Tongue (tissue), 2 donors: ENCODE data around the gene ITGBL1. TPM values are rescaled to one million over a fixed set of nuclear protein-coding genes. Genes with fewer than 3 reads are reported as not detected.
A peak's percentile ranks its signal among the peaks of the same experiment; 100 is the strongest.

Experiments
- DNase-seq: peaks from one replicate; pipeline ENCODE4 v3.0.0-alpha.2; 2015
- total RNA-seq: library from RNA; depleted of rRNA; stranded (reverse); fragments of >200 nt; gene quantifications from one replicate; pipeline ENCODE4 v1.2.3, GENCODE V29; 2014

The ITGBL1 gene
- total RNA-seq, 1 donor from 2014 or later: 4.3 TPM

DNA sequence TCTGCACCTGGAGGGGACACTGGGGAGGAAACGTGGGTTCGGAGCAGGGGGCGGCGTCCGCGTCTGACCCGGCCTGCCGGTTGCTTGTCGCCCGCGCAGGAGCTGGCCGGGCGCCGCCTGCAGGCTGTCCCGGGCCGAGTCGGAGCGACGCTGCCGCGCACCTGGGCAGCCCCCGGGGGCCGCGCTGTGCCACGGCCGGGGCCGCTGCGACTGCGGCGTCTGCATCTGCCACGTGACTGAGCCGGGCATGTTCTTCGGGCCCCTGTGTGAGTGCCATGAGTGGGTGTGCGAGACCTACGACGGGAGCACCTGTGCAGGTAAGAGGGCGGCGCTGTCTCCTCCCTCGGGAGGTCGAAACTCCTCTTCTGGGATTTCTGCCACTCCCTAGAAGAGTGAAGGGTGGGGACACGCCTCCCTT is 1.3 kb downstream of the ITGBL1 start:
- no peak for DNase-seq

DNA sequence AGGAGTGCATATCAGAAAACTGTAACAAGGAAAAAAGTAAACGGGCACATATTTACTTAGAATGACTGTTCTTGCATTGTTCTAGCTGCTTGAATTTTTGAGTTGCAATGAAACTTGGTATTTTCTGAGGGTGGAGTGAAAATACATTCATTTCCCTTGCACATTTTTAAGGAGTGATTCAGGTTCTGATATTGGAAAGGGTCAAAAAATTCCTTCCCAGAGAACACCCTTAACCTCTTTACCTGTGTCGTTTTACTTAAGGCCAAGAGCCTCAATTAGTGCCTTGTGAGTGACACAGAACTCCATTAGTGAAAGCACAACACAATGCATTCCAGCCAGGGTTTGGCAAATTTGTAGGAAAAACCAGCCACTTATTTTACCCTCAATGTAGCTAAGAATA is 2.3 kb downstream of the ITGBL1 start:
- DNase-seq: no peak

DNA sequence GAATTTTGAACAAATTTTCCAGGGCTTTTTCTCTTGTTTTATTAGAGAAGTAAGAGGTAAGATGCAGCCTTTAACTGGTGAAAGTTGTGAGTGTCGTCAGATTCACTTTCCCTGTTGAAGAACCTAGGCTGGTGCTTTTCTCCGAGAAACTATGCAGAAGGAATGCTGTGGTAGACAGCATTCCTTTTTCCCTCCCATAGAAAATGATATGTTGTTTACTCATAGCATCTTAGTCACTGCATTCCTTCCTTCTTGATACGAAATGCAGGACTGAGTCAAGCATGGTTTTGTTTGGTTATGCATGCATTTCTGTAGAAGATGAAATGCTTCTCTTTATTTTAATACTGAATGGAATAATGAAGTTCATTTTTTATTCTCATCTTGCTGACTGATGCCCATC is 3.4 kb downstream of the ITGBL1 start:
- no peak for DNase-seq

DNA sequence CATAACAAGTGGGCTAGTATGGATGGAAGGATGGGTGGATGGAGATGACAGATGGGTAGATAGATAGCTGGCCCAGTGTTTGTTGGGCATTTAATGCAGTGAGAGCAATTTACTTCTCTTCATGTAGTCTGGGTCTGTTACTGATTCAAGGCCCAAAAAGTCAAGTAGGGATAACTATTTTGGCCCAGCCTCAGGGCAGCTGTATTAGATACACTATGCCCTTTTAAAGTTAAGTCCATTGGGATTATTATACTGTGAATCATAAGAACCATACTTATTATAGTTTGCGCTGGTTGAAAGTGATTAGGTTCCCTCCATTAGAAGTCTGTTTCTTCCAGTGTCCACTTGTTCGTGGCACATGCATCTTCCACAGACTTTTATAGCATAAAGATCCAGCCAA is 4.7 kb downstream of the ITGBL1 start:
- DNase-seq: no peak

DNA sequence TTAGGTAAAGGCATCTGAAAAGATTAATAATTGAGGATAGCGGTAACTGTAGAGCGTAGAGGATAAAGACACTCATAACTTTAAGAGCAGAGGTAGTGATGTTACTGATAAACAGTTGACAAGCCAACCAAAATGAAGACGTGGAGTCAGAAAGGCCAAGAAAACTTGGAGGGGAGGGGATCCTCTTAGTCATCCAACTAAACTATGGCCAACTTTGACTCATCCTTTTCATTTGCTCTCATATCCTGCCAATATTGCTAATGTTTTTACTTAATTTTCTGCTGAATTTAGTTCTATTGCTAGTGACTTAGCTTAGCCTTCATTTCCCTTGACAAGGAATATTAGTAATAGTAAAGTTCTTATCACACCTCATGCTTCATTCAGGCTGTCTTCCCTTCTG is 13.4 kb downstream of the ITGBL1 start:
- no peak for DNase-seq

DNA sequence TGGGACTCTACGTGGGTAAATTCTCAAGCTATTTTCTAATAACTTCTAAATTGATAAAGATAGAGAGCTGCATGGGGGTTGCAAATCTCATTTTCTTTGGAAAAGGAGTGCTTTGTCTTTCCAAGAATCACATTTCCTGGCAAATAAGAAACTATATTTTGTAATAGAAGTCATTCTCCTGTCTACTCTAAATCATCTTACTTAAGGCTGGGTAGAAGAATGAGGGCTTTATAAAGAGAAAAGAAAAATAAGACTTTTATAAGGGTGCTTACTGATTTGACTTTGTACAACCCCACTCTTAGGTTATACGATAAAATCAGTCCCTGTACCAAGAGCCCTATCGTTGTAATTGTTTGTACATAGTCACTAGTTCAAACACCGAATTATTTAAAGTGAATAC is 14.9 kb downstream of the ITGBL1 start:
- DNase-seq: no peak

DNA sequence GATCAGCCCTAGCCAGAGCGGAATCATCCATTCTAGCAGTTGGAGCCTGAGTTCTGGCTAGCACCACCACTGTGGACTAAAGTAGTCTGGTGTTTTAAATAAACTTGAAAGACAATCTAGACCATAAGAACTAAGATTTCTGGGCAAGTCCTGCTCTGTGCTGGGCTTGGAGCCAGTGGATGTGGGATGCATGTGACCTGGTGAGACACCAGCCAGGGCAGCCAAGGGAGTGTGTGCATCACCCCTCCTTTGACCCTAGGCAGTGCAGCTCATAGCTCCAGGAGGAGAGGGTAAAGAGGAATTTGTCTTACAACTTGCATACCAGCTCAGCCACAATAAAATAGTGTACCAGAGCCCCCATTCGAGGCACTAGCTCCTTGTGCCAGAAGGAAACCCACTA is 21.0 kb downstream of the ITGBL1 start:
- no peak for DNase-seq

DNA sequence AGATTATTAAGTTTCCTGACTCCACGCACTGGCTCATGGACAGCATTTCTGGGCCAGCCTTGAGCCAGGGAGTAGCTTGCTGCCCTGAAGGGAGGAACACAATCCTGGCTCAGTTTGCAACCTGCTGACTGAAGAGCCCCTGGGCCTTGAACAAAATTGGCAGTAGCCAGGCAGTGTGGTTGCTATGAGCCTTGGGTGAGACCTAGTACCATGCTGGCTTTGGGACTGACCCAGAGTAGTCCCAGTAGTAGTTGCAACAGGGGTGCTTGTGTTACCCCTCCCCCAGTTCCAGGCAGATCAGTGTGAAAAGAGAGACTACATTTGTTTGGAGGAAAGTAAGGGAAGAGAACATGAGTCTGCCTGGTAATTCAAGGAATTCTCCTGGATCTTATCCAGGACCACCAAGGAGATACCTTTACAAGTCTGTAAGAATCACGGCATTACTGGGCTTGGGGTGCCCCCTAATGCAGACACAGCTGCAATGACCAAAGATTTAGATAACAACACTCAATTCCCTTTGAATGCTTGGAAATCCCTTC is 22.0 kb downstream of the ITGBL1 start:
- DNase-seq: peak; percentile 35

DNA sequence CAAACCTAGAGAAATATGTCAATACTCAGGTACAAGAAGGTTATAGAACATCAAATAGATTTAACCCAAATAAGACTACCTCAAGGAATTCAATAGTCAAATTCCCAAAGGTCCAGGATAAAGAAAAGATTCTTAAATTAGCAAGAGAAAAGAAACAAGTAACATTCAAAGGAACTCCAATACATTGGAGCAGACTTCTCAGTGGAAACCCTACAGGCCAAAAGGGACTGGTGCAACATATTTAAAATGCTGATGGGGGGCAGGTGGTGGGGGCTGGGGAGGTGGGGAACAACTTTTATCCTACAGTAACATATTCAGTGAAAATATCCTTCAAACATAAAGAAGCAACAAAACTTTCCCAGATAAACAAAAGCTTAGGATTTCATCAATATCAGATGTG is 23.1 kb downstream of the ITGBL1 start:
- no peak for DNase-seq

DNA sequence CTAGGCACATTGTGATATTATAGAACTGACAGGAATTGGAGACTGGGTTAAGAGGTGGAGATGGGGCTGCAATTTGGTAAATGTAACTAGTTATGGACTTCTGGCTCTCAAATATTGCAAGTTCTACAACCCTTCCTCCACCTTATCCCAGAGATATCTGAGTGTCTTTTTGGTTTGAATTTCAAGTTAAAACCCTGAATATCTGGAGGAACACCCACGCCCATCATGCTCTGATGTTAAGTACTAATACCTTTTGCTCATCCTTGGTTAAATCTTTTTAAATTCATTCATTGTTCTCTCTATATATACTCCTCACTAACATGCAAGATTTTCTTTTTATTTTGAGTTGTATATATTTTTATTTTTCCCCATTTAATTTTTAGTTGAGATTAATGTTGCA is 28.9 kb downstream of the ITGBL1 start:
- no peak for DNase-seq

DNA sequence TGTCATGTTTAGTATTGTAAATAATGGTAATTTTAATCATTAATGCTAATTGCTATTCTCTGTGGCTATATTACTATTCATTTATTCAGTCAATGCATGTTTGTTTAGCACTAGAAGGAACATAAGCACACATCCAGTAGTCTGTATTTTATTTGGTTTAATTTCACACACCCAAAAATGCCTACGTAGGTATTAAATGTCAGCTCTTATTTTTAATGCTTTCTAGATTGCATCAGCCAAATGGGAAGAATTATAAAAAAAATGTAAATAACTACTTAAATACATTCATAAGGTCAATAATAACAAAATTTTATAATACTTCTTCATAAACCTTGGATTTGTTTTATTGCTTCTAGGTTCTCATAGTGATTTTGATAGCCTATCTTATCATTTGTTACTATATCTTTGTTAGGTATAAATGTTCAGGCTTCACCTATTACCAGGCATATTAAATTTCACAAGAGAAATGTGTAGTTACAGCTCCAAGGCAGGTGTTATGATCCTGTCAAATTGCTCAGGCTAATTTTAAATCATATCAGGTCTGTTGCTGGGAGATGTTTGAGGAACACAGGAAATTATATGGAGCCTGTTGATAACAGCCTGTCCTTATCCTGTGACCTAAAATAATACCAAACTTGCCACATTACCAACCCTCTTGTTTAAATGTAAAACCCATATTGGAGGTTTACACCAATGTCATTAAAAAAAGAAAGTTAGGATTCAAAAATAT is 34.4 kb downstream of the ITGBL1 start:
- no peak for DNase-seq

DNA sequence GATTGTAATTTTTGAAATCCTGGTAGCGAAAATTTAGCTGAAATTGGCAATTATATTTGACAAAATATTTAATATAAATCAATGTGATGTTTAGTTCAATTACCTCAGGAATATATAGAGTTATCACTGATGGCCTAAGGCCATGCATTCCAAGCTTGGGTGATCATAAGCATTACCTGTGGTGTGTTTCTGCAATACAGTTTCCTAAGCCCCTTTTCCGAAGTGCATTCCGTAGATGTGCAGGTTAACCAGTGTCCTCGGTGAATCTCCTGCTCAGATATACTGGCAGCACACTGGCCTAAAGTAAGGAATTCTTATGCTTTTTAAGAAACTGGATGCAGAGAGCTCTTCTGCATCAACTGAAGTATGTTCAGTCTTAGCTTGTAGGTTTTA is 35.0 kb downstream of the ITGBL1 start:
- DNase-seq: no peak

DNA sequence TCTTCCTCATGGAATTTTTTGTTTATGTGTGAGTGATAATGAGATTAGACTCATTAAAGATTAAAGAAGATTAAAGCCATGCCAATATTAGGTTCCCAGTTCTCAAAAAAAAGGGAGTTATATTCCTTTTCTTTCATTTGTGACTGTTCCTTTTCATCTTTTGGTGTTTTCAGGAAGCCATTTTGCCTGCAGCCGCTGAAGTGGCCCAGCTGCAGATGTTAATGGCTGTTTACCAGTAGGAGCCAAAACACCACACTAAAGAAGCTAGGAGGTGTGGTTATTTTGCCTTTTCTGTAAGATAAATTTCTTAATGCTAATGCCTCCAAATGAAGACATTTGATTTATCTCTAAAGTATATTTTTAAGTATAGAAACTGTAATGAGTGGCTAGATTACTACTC is 36.3 kb downstream of the ITGBL1 start:
- DNase-seq: no peak

DNA sequence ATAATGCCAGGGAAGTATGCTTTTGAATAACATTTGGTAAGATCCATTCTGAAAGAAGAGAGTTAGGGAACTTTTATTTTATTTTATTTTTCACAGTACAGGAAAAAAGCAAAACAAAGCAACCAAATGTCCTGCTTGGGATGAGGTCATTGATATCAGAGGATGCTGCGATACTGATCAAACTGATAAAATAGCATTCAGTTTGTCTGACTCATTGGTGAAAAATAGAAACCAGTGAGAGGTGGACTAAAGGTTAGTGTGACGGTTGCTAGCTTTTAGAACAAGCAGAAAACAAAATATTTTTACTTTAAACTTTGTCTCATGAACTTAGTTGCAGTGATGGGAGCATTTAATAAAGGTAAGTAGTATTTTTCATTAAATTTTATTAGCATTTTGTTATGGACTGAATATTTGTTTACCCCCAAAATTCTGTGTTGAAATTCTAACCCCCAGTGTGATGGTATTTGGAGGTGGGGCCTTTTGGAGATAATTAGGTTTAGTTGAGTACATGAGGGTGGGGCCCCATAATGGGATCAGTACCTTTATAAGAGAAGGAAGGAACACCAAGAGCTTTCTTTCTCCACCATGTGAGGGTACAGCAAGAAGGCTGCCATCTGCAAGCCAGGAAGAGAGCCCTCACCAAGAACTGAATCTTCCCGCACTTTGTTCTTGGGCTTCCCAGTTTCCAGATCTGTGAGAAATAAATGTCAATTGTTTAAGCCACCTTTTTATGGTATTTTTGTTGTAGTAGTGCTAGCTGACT is 37.3 kb downstream of the ITGBL1 start:
- no peak for DNase-seq

DNA sequence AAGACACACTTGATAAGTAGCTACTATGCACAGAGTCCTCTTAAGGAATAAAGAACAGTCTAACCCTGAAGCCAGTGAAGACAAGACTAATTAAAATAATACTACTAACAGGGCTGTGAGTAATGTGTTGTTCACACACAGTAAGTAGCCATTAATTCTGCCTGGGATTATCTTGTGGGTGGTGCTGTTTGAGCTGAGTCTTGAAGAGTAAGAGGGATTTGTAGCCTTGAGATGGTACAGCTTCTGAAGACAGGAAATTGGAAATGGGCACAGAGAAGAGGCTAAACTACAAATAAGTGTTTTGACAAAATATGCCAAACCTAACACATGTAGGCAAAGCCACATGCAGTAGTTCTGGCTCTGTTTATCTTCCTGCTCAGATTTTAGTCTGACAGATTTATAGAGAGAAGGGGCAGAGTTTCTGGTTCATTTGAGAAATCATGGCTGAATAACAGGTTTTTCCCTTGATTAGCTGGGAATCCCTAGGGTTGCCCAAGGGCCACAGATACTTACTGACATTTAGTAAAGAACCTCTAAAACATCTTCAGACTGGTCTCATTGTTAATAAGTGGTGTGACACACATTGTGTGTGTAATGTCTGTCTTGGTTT is 38.0 kb downstream of the ITGBL1 start:
- DNase-seq: no peak

DNA sequence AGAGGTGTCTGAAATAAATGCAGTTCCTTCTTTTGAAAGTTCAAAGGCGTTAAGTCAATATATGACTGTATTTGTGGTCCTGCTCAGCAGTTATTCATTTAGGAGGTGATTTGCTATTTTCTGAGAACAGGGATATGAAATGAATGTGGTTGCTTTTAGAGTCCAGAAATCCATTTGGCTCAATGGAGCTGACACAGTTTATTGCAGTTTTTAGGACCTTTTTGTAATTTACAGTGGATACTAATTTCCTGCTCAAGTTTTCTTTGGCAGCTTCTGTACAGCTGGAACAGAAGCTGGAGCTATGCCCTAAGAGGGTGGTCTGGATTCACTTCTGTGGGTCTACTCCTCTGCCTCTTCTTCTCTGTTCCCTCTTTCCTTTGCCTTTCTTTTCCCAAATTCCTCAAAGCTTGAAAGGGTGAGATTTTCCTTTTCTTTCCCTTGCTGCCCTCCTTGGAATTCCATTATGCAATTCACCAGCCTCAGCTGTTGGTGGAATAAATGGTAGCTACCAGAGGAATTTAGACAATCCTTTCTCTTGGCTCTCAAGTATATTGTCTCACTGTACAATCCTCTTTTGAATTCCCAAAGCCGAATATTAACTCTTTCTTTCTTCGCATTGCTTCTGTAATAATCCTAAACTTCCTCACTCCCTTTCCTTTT is 39.9 kb downstream of the ITGBL1 start:
- no peak for DNase-seq

DNA sequence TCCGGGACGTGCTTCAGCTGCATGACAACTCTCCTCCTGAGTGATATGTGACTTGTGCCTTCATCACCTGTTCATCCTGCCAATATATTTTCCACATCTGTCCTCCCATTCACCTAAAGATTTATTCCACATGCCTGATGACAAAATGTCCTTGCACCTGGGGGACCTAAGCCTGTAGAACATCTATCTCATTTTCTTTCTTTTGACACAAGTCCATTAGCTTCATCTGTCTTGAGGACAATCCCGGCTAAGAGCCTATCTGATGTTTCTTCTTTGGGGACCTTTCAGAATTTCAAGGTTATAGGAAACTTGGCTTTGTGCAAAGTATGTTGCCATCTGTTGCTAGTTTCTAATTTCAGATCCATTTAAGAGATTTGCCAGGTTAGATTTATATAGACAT is 41.1 kb downstream of the ITGBL1 start:
- DNase-seq: no peak

DNA sequence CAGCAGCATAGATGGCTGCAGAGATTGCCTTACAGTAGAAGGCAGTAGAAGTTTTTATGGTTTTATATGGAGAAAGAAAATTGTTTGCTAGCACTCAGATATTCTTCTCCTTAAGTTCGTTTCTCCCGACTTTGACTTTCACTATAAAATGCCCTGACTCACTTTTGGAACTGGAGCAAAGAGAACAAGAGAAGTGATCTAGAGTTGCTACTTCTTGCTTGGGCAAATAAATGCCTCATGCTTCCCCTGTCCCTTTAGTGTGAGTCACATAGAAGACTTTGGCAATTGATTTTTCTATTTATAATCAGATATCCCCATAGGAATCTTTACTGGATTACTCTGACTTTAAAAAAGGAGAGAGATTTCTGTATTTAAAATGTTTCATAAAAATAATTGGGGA is 46.9 kb downstream of the ITGBL1 start:
- DNase-seq: no peak

DNA sequence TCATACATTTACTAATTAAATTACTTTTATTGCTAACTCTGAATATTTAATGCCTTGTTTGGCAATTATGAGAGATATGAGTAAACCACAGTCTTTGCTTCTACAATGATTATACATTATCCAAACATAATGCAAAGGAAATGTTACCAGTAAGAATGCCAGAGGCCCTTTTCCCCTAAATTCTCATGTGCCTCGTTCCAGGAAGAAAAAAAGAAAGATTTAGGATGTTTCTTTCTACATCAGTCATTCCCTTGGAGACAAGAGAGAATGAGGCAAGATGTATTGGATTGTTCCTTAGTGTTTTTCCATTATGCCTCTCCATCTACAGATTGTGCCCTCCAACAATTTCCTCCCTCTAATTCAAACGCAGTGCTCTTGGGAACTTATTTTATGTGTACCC is 50.1 kb downstream of the ITGBL1 start:
- DNase-seq: no peak

DNA sequence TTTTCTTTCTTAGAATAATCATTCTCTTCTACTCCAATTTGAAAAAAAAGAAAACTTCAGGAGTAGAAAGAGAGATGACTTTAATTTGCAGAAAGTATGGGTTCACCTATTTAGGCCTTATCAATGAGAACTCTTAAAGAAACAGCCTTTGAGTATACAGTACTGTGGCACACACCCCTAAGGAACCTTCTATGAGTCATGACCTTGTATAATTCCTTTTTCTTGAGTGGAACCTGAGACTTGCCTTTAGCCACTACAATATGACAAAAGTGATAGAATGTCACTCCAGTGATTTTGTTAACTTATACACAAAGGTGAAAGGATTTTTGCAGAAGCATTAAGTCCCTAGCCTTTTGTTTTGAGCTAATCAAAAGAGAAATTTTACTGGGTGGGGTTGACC is 58.7 kb downstream of the ITGBL1 start:
- no peak for DNase-seq

DNA sequence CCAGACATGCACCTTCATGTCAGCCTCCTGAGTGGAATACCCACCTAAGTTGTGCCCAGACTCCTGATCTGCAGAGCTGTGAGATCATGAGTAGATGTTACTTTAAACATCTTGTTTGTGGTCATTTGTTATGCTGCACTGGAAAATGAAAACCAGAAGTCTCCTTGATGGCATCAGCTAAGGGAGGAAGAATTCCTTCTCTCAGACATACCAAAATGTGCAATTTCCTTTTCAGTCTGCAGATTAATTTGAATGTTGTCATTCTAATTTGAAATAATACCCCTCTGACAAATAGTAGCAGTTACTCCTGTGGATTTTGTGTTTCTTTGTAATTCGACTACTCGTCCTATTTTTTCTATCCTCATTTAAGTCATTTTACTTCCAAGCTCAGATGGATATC is 59.3 kb downstream of the ITGBL1 start:
- no peak for DNase-seq

DNA sequence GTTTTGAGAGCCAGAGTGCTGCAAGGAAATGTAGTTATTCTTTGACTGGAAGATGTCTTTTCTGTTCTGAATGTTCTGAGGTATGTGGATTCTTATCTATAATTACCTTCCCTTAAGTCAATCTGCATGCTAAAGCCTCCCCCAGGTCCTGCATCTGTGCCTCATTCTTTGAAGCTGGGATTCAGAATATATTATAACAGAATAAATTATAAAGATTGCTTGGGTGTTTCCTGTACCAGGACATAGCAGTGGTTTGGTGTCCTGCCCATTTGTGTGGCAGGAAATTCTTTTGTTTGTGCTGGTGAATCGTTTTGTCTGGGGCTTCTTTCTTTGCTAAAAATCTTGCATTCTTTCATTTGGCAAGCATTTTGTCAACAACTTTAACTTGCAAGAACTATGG is 60.2 kb downstream of the ITGBL1 start:
- DNase-seq: no peak

DNA sequence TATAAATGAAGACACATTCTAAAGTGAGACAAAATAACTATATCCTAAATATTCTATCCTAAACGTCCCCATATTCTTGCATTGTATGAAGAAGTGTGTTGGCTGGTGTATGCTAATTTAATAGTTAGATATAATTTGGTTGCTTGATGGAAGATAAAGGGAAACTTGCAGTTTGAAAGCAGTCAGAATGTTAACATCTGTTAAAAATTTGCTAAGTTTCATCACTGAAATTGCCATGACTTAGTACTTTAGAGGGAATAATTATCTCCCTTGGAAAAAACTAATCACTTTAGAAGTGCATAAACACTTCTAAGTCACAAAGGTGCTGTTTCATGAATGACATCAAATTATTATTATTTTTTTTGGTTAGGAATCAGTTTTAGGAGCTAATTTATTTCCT is 61.6 kb downstream of the ITGBL1 start:
- no peak for DNase-seq
